ENCODE results near the gene ARHGEF1.
A peak's percentile ranks its signal among the peaks of the same experiment; 100 is the strongest.

Gene ARHGEF1

DNA sequence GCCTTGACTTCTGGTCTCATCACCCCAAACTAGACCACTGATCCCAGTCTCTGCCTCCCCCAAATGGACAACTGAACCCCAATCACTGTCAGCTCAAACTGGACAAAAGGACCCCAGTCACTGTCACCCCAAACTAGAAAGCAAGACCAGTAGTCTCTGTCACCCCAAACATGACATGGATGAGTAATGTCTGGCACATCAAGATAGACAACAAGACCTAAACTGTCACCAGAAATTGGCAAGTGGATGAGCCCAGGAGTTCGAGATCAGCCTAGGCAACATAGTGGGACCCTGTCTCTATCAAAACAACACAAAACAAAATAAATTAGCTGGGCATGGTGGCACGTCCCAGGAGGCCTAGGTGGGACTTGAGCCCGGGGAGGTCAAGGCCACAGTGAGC lies 64.1 kb downstream of the ARHGEF1 start:
- no peak overlapping the region for H3K4me3 ChIP-seq (ENCODE audit: low read depth, low read length)
- H3K9me3 ChIP-seq (ENCODE audit: control insufficient read depth, insufficient read depth, low read length), result no peaks in the 10 kb centered on the region
- no peaks in the 10 kb centered on the region for H3K4me1 ChIP-seq (ENCODE audit: control insufficient read depth, insufficient read depth, low read length)
- H3K27me3 ChIP-seq (ENCODE audit: control insufficient read depth, insufficient read depth, low read length), result peaks cover 16% of the 10 kb centered on the region
- no peaks in the 10 kb centered on the region for H3K36me3 ChIP-seq (ENCODE audit: control insufficient read depth, insufficient read depth, low read length)
- no peak overlapping the region for H3K9ac ChIP-seq (ENCODE audit: low read depth, low read length)

DNA sequence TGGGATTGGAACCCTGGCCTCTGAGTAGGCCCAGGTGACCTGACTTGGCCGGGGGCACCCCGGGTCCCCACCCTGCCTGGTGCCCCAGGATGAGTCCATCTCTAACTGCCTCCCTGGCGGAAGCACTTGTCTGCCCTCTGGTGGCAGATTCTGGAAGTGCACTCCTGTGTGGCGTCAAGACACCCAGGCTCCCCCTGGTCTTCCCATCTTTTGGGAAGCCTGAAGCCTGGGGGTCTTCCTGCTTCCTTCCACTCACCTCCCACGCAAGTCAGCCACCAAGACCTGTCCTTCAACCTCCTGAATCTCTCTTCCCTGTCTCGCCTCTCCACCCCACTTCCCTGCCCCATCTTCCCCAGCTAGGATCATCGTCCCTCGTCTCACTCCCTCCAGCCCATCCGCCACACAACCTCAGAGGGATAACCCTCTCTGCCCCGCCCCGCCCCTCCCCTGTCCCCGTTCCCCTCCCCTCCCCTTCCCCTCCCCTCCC lies 68.7 kb downstream of the ARHGEF1 start:
- Histone ChIP-seq H3K9ac (ENCODE audit: low read depth, low read length) (no peak overlapping the region), H3K4me1 (ENCODE audit: control insufficient read depth, insufficient read depth, low read length) (no peaks in the 10 kb centered on the region), H3K27me3 (ENCODE audit: control insufficient read depth, insufficient read depth, low read length) (peaks cover 6% of the 10 kb centered on the region), H3K36me3 (ENCODE audit: control insufficient read depth, insufficient read depth, low read length) (peaks cover 7% of the 10 kb centered on the region), H3K4me3 (ENCODE audit: low read depth, low read length) (peak overlapping the region; percentile 61), H3K9me3 (ENCODE audit: control insufficient read depth, insufficient read depth, low read length) (no peaks in the 10 kb centered on the region)

DNA sequence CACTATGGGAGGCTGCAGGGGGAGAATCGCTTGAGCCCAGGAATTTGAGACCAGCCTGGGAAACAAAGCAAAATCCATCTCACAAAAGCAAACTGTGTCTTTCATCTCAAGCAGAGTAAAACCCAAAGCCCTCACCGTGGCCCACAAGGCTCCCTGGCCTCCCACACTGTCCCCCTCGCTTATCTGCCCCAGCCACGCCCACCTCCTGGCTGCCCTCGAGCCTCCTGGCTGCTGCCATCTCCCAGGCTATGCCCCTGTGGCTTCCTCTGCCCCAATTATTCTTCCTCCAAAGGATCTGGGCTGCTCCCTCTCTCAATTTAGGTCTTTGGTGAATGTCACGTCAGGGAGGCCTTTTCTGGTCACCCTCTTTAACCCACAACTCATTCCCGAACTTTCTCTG lies 72.5 kb downstream of the ARHGEF1 start:
- H3K4me1 ChIP-seq (ENCODE audit: control insufficient read depth, insufficient read depth, low read length), result peaks cover 4% of the 10 kb centered on the region
- H3K4me3 ChIP-seq (ENCODE audit: low read depth, low read length), result no peak overlapping the region
- H3K27me3 ChIP-seq (ENCODE audit: control insufficient read depth, insufficient read depth, low read length), result no peaks in the 10 kb centered on the region
- peaks cover 12% of the 10 kb centered on the region for H3K36me3 ChIP-seq (ENCODE audit: control insufficient read depth, insufficient read depth, low read length)
- H3K9ac ChIP-seq (ENCODE audit: low read depth, low read length), result no peak overlapping the region
- H3K9me3 ChIP-seq (ENCODE audit: control insufficient read depth, insufficient read depth, low read length), result no peaks in the 10 kb centered on the region

DNA sequence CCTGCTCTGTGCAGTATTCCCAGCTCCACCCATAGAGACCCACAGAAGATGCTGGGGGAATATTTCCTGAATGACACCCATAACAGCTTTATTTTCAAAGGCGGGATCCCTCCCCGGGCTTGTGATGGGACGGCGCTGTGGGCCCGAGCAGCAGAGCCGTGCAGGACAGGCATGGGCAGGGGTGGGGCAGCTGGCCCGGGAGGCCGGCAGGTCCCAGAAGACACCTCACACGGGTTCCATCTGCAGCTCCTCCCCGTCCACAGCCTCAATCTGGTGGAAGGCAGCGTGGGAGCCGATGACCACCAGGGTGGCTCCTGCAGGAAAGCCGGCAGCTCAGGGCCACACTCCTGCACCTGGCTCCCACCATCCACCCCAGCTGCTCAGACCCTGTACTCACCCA lies 73.6 kb downstream of the ARHGEF1 start:
- Histone ChIP-seq H3K36me3 (ENCODE audit: control insufficient read depth, insufficient read depth, low read length) (peaks cover 12% of the 10 kb centered on the region), H3K4me3 (ENCODE audit: low read depth, low read length) (no peak overlapping the region), H3K4me1 (ENCODE audit: control insufficient read depth, insufficient read depth, low read length) (peaks cover 4% of the 10 kb centered on the region), H3K9ac (ENCODE audit: low read depth, low read length) (no peak overlapping the region), H3K27me3 (ENCODE audit: control insufficient read depth, insufficient read depth, low read length) (no peaks in the 10 kb centered on the region), H3K9me3 (ENCODE audit: control insufficient read depth, insufficient read depth, low read length) (no peaks in the 10 kb centered on the region)
